ENCODE measurements around the gene DCAF16.

The DCAF16 gene

DNA sequence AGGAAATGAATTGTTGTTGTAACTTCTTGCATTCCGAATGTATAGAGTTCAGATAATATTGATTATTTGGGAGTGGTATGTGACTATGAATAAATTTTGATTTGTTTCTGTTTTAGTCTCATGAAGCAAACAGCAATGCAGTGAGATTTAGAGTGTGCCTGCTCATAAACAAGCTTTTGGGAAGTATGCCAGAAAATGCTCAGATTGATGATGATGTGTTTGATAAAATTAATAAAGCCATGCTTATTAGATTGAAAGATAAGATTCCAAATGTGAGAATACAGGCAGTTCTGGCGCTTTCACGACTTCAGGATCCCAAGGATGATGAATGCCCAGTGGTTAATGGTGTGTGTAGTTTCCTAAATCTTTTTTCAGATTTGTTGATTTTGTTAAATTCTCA is 2.2 kb upstream of the DCAF16 start:
- H3K4me3 ChIP-seq (ENCODE audit: extremely low read depth, insufficient read depth, low read length, poor library complexity, severe bottlenecking), result peak overlapping the region; percentile 87
- 50 to 83% methylated on average over 1 to 3 of the region's 3 CpGs for WGBS, 2 experiments (ENCODE audit: insufficient coverage in 2 of 2)
- H3K36me3 ChIP-seq (ENCODE audit: control insufficient read depth, insufficient read depth, low read length), result peaks cover 36% of the 10 kb centered on the region
- no peaks in the 10 kb centered on the region for H3K9me3 ChIP-seq (ENCODE audit: control insufficient read depth, low read length)
- no peak overlapping the region for H3K27ac ChIP-seq (ENCODE audit: low read depth, low read length, severe bottlenecking)
- H3K4me1 ChIP-seq (ENCODE audit: control insufficient read depth, insufficient read depth, low read length, poor library complexity, severe bottlenecking), result no peaks in the 10 kb centered on the region

- Histone ChIP-seq H3K9me3 (ENCODE audit: control insufficient read depth, low read length) (no peaks in the 10 kb centered on the region), H3K36me3 (ENCODE audit: control insufficient read depth, insufficient read depth, low read length) (peaks cover 38% of the 10 kb centered on the region), H3K27ac (ENCODE audit: low read depth, low read length, severe bottlenecking) (no peak overlapping the region), H3K4me3 (ENCODE audit: extremely low read depth, insufficient read depth, low read length, poor library complexity, severe bottlenecking) (peak overlapping the region; percentile 87), H3K4me1 (ENCODE audit: control insufficient read depth, insufficient read depth, low read length, poor library complexity, severe bottlenecking) (no peaks in the 10 kb centered on the region)
- 29% methylated on average over 1 of the region's 3 CpGs; no CpG with 5 or more reads in 1 of the 2 experiments for WGBS, 2 experiments (ENCODE audit: insufficient coverage in 2 of 2)
Measured at GRCh38 chr4:17812125-17812524, 1.6 kb upstream of the DCAF16 start.

DNA sequence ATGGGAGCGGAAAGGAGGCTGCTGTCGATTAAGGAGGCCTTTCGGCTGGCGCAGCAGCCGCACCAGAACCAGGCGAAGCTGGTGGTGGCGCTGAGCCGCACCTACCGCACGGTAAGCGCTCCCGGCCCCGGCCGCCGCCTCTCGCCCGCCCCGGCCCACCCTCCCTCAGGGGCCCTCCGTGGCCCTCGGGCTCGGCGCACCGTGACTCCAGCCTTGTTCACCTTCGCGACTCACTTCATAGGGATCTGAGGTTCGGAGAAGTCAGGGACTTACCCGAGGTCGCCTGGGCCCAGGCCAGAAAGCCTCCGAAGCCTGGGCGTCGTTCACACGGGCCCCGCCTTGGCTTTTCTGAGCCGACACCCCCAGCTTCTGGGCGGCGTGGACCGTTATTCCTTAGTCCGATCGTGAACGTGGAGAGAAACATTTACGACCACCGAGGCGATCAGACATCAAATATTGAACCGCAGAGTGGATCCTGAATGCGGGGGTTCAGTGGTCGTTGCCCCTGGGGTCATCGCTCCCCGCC is 584 bp upstream of the DCAF16 start:
- H3K27ac ChIP-seq (ENCODE audit: low read depth, low read length, severe bottlenecking), result no peak overlapping the region
- WGBS, 2 experiments (ENCODE audit: insufficient coverage in 2 of 2), result 0% methylated on average over 33 to 45 of the region's 48 CpGs

GRCh38 chr4:17809667-17810066 is 890 bp downstream of the DCAF16 start:
- Histone ChIP-seq H3K4me3 (ENCODE audit: extremely low read depth, insufficient read depth, low read length, poor library complexity, severe bottlenecking) (peak overlapping the region; percentile 87), H3K4me1 (ENCODE audit: control insufficient read depth, insufficient read depth, low read length, poor library complexity, severe bottlenecking) (no peaks in the 10 kb centered on the region), H3K36me3 (ENCODE audit: control insufficient read depth, insufficient read depth, low read length) (peaks cover 20% of the 10 kb centered on the region), H3K27ac (ENCODE audit: low read depth, low read length, severe bottlenecking) (no peak overlapping the region), H3K9me3 (ENCODE audit: control insufficient read depth, low read length) (no peaks in the 10 kb centered on the region)
- no CpG with 5 or more reads among the region's 7 CpGs for WGBS, 2 experiments (ENCODE audit: insufficient coverage in 2 of 2)

More for the DNA sequence above, 584 bp upstream of the DCAF16 start:
- Histone ChIP-seq H3K4me1 (ENCODE audit: control insufficient read depth, insufficient read depth, low read length, poor library complexity, severe bottlenecking) (no peaks in the 10 kb centered on the region), H3K9me3 (ENCODE audit: control insufficient read depth, low read length) (no peaks in the 10 kb centered on the region), H3K4me3 (ENCODE audit: extremely low read depth, insufficient read depth, low read length, poor library complexity, severe bottlenecking) (peak overlapping the region; percentile 87), H3K36me3 (ENCODE audit: control insufficient read depth, insufficient read depth, low read length) (peaks cover 28% of the 10 kb centered on the region)

GRCh38 chr4:17807446-17807845 is 3.1 kb downstream of the DCAF16 start:
- Histone ChIP-seq H3K4me3 (ENCODE audit: extremely low read depth, insufficient read depth, low read length, poor library complexity, severe bottlenecking) (no peak overlapping the region), H3K9me3 (ENCODE audit: control insufficient read depth, low read length) (no peaks in the 10 kb centered on the region), H3K27ac (ENCODE audit: low read depth, low read length, severe bottlenecking) (no peak overlapping the region), H3K36me3 (ENCODE audit: control insufficient read depth, insufficient read depth, low read length) (peaks cover 35% of the 10 kb centered on the region), H3K4me1 (ENCODE audit: control insufficient read depth, insufficient read depth, low read length, poor library complexity, severe bottlenecking) (no peaks in the 10 kb centered on the region)
- 90 to 91% methylated on average over 2 to 4 of the region's 6 CpGs for WGBS, 2 experiments (ENCODE audit: insufficient coverage in 2 of 2)

DNA sequence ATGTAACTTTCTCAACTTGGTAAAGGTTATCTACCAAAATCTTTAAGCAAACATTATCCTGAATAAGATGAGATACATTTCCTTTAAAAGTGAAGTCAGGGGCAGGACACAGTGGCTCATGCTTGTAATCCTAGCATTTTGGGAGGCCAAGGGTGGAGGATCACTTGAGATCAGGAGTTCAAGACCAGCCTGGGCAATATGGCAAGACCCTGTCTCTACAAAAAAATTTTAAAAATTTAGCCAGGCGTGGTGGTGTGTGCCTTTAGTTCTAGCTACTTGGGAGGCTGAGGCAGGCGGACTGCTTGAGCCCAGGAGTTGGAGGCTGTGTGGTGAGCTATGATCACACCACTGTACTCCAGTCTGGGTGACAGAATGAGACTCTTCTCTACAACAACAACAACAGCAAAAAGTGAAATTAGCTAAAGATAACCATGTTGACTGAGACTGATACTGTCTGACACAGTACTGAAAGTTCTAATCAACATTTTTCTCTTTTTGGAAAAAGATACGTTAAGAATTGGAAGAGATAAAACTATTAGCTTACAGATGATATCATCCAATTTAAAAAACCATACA is 4.9 kb downstream of the DCAF16 start:
- Histone ChIP-seq H3K27ac (ENCODE audit: low read depth, low read length, severe bottlenecking) (no peak overlapping the region), H3K9me3 (ENCODE audit: control insufficient read depth, low read length) (no peaks in the 10 kb centered on the region), H3K36me3 (ENCODE audit: control insufficient read depth, insufficient read depth, low read length) (peaks cover 51% of the 10 kb centered on the region), H3K4me1 (ENCODE audit: control insufficient read depth, insufficient read depth, low read length, poor library complexity, severe bottlenecking) (no peaks in the 10 kb centered on the region), H3K4me3 (ENCODE audit: extremely low read depth, insufficient read depth, low read length, poor library complexity, severe bottlenecking) (no peak overlapping the region)
- 83 to 100% methylated on average over 1 to 2 of the region's 3 CpGs for WGBS, 2 experiments (ENCODE audit: insufficient coverage in 2 of 2)

- peaks cover 59% of the 10 kb centered on the region for H3K36me3 ChIP-seq (ENCODE audit: control insufficient read depth, insufficient read depth, low read length)
- WGBS, 2 experiments (ENCODE audit: insufficient coverage in 2 of 2), result 93 to 100% methylated on average over 1 of the region's 1 CpG
- H3K4me3 ChIP-seq (ENCODE audit: extremely low read depth, insufficient read depth, low read length, poor library complexity, severe bottlenecking), result no peak overlapping the region
- H3K27ac ChIP-seq (ENCODE audit: low read depth, low read length, severe bottlenecking), result no peak overlapping the region
- H3K9me3 ChIP-seq (ENCODE audit: control insufficient read depth, low read length), result no peaks in the 10 kb centered on the region
- H3K4me1 ChIP-seq (ENCODE audit: control insufficient read depth, insufficient read depth, low read length, poor library complexity, severe bottlenecking), result no peaks in the 10 kb centered on the region
Measured at GRCh38 chr4:17797808-17798207, 12.7 kb downstream of the DCAF16 start.

DNA sequence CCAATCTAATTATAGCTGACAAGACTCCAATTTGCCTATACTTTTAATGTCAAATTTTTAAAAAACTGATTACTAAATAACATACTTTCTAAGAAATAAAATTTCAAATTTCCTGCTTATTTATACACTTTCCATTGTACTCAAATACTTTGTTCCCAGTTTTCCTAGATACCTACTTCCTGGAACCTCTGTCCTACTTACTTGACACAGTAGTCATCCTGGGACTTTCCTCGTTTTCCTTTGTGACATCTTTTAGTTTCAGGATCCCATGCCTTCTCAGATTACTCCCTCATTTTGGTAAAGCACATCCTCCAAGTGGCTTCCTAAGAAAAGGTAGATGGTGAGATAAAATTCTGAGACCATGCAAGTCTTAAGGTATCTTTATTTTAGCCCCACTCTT is 15.8 kb downstream of the DCAF16 start:
- no peaks in the 10 kb centered on the region for H3K9me3 ChIP-seq (ENCODE audit: control insufficient read depth, low read length)
- 86% methylated on average over 1 of the region's 1 CpG; no CpG with 5 or more reads in 1 of the 2 experiments for WGBS, 2 experiments (ENCODE audit: insufficient coverage in 2 of 2)
- no peak overlapping the region for H3K4me3 ChIP-seq (ENCODE audit: extremely low read depth, insufficient read depth, low read length, poor library complexity, severe bottlenecking)
- H3K27ac ChIP-seq (ENCODE audit: low read depth, low read length, severe bottlenecking), result no peak overlapping the region
- H3K4me1 ChIP-seq (ENCODE audit: control insufficient read depth, insufficient read depth, low read length, poor library complexity, severe bottlenecking), result no peaks in the 10 kb centered on the region
- peaks cover 38% of the 10 kb centered on the region for H3K36me3 ChIP-seq (ENCODE audit: control insufficient read depth, insufficient read depth, low read length)

DNA sequence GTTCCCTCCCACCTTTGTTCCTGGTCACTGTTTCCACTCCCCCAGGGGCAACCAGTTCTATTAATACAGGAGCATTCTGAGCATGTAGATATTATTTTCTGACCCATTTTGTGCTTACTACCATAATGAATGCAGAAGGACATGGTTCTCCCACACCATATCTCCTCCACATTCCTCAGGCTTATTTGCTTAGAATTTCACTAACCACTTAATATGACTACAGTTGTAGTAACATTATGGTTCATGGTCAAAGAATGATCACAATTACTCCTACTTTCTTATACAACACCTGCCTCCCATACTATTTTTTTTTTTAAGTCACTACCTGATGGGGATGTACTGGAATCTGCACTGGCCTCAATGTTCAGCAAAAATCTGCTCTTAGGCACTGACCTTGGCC is 21.6 kb downstream of the DCAF16 start:
- H3K4me3 ChIP-seq (ENCODE audit: extremely low read depth, insufficient read depth, low read length, poor library complexity, severe bottlenecking), result no peak overlapping the region
- H3K4me1 ChIP-seq (ENCODE audit: control insufficient read depth, insufficient read depth, low read length, poor library complexity, severe bottlenecking), result peaks cover 6% of the 10 kb centered on the region
- no peaks in the 10 kb centered on the region for H3K36me3 ChIP-seq (ENCODE audit: control insufficient read depth, insufficient read depth, low read length)
- no peak overlapping the region for H3K27ac ChIP-seq (ENCODE audit: low read depth, low read length, severe bottlenecking)
- no peaks in the 10 kb centered on the region for H3K9me3 ChIP-seq (ENCODE audit: control insufficient read depth, low read length)

GRCh38 chr4:17787315-17787714 is 23.2 kb downstream of the DCAF16 start:
- H3K4me1 ChIP-seq (ENCODE audit: control insufficient read depth, insufficient read depth, low read length, poor library complexity, severe bottlenecking), result peaks cover 6% of the 10 kb centered on the region
- H3K9me3 ChIP-seq (ENCODE audit: control insufficient read depth, low read length), result no peaks in the 10 kb centered on the region
- H3K36me3 ChIP-seq (ENCODE audit: control insufficient read depth, insufficient read depth, low read length), result no peaks in the 10 kb centered on the region
- H3K4me3 ChIP-seq (ENCODE audit: extremely low read depth, insufficient read depth, low read length, poor library complexity, severe bottlenecking), result no peak overlapping the region
- WGBS, 2 experiments (ENCODE audit: insufficient coverage in 2 of 2), result no CpG with 5 or more reads among the region's 5 CpGs
- H3K27ac ChIP-seq (ENCODE audit: low read depth, low read length, severe bottlenecking), result no peak overlapping the region

DNA sequence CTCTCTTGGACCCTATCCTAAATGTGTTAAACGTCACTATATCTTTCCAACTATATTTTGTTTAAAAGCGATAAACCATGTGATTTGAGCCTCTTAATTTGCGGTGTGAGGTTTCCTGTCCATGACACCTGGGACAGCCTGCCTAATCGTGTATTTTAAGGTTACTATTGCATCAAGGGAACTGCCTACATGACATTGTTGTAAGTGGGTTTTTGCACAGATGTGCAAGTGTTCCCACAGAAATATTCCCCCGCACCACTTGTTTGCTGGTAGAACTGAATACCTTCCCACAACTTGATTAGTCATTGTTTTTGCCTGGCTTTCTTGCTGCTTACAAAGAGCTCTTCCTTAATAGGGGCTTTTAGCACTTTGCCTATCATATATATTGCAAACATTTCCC is 24.0 kb downstream of the DCAF16 start:
- no peak overlapping the region for H3K4me3 ChIP-seq (ENCODE audit: extremely low read depth, insufficient read depth, low read length, poor library complexity, severe bottlenecking)
- no peaks in the 10 kb centered on the region for H3K9me3 ChIP-seq (ENCODE audit: control insufficient read depth, low read length)
- H3K36me3 ChIP-seq (ENCODE audit: control insufficient read depth, insufficient read depth, low read length), result no peaks in the 10 kb centered on the region
- 94% methylated on average over 2 to 3 of the region's 5 CpGs for WGBS, 2 experiments (ENCODE audit: insufficient coverage in 2 of 2)
- no peak overlapping the region for H3K27ac ChIP-seq (ENCODE audit: low read depth, low read length, severe bottlenecking)
- peaks cover 6% of the 10 kb centered on the region for H3K4me1 ChIP-seq (ENCODE audit: control insufficient read depth, insufficient read depth, low read length, poor library complexity, severe bottlenecking)
